ENCODE results near the gene URGCP.
A peak's percentile ranks its signal among the peaks of the same experiment; 100 is the strongest.

URGCP gene

DNA sequence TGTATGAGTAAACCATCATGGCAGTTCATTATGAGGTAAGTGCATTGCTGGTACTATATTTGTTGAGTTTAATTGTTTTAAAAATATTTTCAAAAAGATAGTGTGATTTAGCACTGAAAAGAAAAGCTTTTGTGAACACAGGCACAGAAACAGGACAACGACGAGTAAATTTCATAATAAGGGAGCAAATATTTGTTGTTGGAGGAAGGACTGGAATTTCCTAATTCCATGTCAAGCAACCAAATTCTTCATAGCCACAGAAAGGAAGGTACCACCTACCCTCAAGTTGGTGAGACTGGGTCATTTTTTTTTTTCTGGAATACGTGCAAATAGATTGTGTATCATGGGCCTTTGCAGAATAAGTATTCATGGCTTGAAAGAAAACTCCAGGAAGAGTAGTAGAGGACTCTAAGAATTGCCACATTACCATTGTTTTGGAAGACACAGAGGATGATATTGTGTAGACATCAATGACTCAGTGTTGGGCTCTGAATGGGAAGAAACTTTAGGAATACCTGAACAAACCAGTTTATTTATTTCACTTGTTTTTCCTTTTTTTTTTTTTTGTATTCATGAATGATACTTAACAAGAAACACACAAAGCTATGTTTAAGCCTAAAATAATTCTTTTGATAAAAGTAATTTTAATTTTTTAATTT is 27.6 kb upstream of the URGCP start:
- Mint-ChIP-seq H3K27ac (no peak overlapping the region), H3K27me3 (no peaks in the 10 kb centered on the region), H3K9me3 (no peaks in the 10 kb centered on the region), H3K4me1 (ENCODE audit: low read depth in 2 of 2) (peaks cover 0 to 3% of the 10 kb centered on the region in 2 donors), H3K36me3 (ENCODE audit: insufficient read depth) (no peaks in the 10 kb centered on the region), H3K4me3 (no peak overlapping the region)
- ATAC-seq (replicated peaks) (no peak), DNase-seq (no peak)

DNA sequence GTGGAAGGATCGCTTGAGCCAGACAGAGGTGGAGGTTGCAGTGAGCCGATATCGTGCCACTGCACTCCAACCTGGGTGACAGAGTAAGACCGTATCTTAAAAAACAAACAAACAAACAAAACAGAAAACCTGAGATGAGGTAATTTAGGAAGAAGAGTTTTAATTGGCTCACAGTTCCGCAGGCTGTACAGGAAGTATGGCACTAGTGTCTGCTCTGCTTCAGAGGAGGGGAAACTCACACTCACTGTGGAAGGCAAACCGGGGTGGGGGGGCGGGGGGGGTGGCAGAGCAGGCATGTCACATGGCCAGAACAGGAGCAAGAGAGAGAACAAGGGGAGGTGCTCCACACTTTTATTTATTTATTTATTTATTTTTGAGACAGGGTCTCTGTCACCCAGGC is 24.9 kb upstream of the URGCP start:
- no peak overlapping the region for H3K27ac Mint-ChIP-seq
- no peak for ATAC-seq (replicated peaks)
- H3K4me3 Mint-ChIP-seq = no peak overlapping the region
- no peaks in the 10 kb centered on the region for H3K27me3 Mint-ChIP-seq
- H3K9me3 Mint-ChIP-seq = no peaks in the 10 kb centered on the region
- DNase-seq = no peak
- H3K36me3 Mint-ChIP-seq (ENCODE audit: insufficient read depth) = peaks cover 7% of the 10 kb centered on the region
- H3K4me1 Mint-ChIP-seq (ENCODE audit: low read depth in 2 of 2) = peaks cover 8 to 9% of the 10 kb centered on the region in 2 donors

DNA sequence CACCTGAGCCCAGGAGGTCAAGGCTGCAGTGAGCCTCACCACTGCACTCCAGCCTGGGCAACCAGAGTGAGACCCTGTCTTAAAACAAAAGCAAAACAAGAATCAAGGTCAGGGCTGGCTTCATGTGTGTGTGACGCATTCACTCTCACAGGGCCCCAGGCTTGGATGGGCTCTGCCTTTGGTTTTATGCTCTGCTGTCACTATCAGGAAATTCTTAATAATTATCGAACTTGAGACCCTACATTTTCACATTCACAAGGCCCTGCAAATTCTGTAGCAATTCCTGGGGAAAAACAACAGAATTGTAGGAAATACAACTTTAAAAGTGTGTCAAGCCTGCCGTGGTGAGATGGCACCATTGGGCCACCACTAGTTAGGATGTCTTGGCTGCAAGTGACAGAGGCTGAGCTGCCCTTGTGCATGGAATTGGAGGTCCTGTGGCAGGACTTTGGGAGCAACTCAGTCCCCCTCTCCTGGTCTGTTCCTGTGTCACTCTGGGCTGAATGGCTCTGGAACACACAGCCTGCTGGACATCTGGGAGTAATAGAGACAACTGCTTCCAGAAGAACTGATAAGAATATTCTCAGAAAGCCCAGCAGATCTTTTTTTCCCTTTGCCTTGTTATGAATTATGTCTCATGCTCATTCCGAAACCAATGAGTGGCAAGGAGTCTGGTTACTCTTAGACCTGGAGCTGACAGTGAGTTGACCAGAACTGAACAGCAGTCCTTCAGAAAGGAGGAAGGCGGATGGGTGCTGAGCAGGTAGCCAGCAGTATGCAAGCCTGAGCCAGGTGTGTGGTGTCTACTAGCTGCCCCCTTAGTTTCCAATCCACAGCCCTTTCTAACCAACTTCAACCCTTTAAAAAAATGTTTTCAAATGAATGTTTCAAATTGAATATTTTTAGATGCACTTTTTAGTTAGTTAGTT is 23.4 kb upstream of the URGCP start:
- no peaks in the 10 kb centered on the region for H3K27me3 Mint-ChIP-seq
- no peak overlapping the region for H3K27ac Mint-ChIP-seq
- peaks cover 8 to 14% of the 10 kb centered on the region in 2 donors for H3K4me1 Mint-ChIP-seq (ENCODE audit: low read depth in 2 of 2)
- no peak for ATAC-seq (replicated peaks)
- H3K36me3 Mint-ChIP-seq (ENCODE audit: insufficient read depth) = peaks cover 9% of the 10 kb centered on the region
- DNase-seq = no peak
- no peak overlapping the region for H3K4me3 Mint-ChIP-seq
- no peaks in the 10 kb centered on the region for H3K9me3 Mint-ChIP-seq

DNA sequence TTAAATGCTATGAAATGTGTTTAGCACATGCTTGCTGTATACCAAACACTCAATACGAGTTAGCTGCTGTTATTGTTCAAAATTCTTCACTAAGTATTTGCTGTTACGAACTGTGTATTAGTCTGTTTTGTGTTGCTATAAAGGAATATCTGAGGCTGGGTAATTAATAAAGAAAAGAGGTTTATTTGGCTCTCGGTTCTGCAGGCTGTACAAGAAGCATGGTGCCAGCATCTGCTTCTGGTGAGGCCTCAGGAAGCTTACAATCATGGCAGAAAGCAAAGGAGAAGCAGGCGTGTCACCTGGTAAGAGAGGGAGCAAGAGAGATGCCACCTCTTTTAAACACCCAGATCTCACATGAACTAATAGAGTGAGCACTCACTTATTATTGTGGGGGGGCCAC is 21.4 kb upstream of the URGCP start:
- ATAC-seq (replicated peaks) = no peak
- no peak overlapping the region for H3K4me3 Mint-ChIP-seq
- H3K27me3 Mint-ChIP-seq = no peaks in the 10 kb centered on the region
- no peak overlapping the region for H3K27ac Mint-ChIP-seq
- DNase-seq = no peak
- no peaks in the 10 kb centered on the region for H3K9me3 Mint-ChIP-seq
- H3K36me3 Mint-ChIP-seq (ENCODE audit: insufficient read depth) = peaks cover 9% of the 10 kb centered on the region
- H3K4me1 Mint-ChIP-seq (ENCODE audit: low read depth in 2 of 2) = peaks cover 14 to 18% of the 10 kb centered on the region in 2 donors

DNA sequence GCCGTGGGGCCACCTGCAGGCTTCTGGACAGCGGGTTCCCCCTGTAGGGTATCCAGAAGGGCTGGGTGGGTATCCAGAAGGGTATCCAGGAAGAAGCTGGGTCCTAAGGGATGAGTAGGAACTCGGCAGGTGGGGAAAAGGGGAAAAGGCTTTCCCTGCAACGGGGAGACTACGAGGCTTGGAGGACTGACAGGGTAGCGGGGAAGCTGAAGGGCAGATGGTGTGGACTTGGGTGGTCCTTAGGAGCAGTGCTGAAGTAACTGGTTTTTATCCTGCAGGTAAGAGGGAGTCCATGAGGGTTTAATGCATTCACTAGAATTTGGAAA is 20.4 kb upstream of the URGCP start:
- Mint-ChIP-seq H3K36me3 (ENCODE audit: insufficient read depth) (peaks cover 9% of the 10 kb centered on the region), H3K9me3 (no peaks in the 10 kb centered on the region), H3K27me3 (no peaks in the 10 kb centered on the region), H3K4me3 (peak overlapping the region; percentile 80 to 82), H3K27ac (peak overlapping the region; percentile 90 to 97), H3K4me1 (ENCODE audit: low read depth in 2 of 2) (peaks cover 18 to 21% of the 10 kb centered on the region in 2 donors)
- ATAC-seq (replicated peaks) (peak; percentile 5), DNase-seq (no peak)

DNA sequence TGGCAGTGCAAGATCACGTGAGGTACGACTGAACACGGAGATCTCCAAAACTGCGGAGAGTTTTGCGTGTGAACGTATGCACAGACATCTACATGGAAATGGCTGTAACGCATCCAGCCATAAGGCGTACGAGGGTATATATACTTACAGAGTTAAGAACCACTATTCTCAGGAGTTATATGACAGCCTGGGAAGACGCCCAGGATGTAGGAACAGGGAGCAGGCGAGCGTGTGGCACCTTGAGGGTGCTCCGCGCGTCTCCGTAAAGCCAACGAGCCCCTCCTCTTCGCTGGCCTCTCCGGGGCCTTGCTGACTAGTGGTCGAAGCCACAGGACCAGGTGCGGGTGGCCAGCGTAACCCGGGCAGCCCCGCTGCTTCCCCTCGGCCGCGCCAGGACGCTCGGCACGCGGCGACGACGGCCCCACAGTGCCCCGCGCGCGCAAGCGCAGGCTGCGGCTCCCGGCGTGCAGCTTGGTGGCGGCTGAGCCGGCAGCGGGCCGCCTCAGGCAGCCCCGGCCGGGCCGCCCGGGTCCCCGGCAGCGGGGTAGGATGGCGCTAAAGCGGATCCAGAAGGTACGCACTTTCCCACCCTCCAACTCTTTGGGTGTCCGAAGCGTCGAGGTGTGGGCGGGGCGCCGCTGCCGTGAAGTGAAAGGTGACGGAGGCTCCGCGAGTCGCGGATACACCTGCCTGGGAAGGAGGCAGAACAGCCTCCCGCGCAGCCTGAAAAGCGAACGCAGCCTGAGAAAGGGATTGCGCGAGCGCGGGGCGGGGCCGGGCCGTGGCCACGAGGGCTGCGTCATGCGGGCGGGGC is 19.8 kb upstream of the URGCP start, which contains the start of gene UBE2D4:
Gene UBE2D4 (plus strand): TSS at position 453 of the 814 bp plus-strand sequence. CDS start 97 bp downstream, at position 550.
- peak within 1 kb of the TSS; percentile 90 to 97 for H3K27ac Mint-ChIP-seq
- H3K4me1 Mint-ChIP-seq (ENCODE audit: low read depth in 2 of 2) = peaks cover 17 to 21% of the 10 kb centered on the region in 2 donors
- H3K36me3 Mint-ChIP-seq (ENCODE audit: insufficient read depth) = peaks cover 9% of the 10 kb centered on the region
- no peaks in the 10 kb centered on the region for H3K27me3 Mint-ChIP-seq
- H3K9me3 Mint-ChIP-seq = no peaks in the 10 kb centered on the region
- peak; percentile 90 for ATAC-seq (replicated peaks)
- peak; percentile 83 to 89 (median 84) for DNase-seq
- peak within 1 kb of the TSS; percentile 80 to 82 for H3K4me3 Mint-ChIP-seq

DNA sequence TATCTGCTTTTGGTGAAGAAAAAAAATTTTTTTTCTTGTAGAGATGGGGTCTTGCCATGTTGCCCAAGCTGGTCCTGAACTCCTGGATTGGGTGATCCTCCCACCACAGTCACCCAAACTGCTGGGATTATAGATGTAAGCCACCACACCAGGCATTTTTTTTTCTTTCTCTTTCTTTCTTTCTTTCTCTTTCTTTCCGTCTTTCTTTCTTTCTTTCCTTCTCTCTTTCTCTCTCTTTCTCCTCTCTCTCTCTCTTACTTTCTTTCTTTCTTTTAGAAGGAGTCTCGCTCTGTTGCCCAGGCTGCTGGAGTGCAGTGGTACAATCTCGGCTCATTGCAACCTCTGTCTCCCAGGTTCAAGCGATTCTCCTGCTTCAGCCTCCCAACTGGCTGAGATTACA is 16.3 kb upstream of the URGCP start:
- H3K4me1 Mint-ChIP-seq (ENCODE audit: low read depth in 2 of 2) = peaks cover 16 to 22% of the 10 kb centered on the region in 2 donors
- no peak overlapping the region for H3K4me3 Mint-ChIP-seq
- no peaks in the 10 kb centered on the region for H3K9me3 Mint-ChIP-seq
- H3K36me3 Mint-ChIP-seq (ENCODE audit: insufficient read depth) = peaks cover 5% of the 10 kb centered on the region
- DNase-seq = no peak
- H3K27ac Mint-ChIP-seq = no peak overlapping the region
- ATAC-seq (replicated peaks) = no peak
- H3K27me3 Mint-ChIP-seq = no peaks in the 10 kb centered on the region

DNA sequence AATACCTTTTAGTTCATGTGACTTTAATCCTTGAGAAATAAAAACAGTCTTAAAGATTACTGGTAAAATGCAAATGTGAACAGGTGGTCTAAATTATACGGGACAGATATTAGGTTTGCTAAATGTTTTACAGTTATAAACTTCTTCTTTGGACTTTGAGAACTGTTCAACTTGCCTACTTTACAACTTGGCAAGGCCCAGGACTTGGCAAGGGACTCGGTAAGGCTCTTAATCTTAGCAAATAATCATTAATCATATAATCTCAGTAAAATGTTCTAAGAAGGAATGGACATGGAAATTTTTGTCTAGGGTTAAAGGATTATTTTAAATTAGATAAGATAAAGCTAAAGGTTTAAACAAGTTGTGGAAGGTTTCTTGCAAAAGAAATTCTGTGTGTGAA is 15.0 kb upstream of the URGCP start:
- Mint-ChIP-seq H3K36me3 (ENCODE audit: insufficient read depth) (peaks cover 2% of the 10 kb centered on the region), H3K27me3 (no peaks in the 10 kb centered on the region), H3K4me1 (ENCODE audit: low read depth in 2 of 2) (peaks cover 10 to 17% of the 10 kb centered on the region in 2 donors), H3K9me3 (no peaks in the 10 kb centered on the region), H3K4me3 (no peak overlapping the region), H3K27ac (no peak overlapping the region)
- DNase-seq (no peak), ATAC-seq (replicated peaks) (no peak)

DNA sequence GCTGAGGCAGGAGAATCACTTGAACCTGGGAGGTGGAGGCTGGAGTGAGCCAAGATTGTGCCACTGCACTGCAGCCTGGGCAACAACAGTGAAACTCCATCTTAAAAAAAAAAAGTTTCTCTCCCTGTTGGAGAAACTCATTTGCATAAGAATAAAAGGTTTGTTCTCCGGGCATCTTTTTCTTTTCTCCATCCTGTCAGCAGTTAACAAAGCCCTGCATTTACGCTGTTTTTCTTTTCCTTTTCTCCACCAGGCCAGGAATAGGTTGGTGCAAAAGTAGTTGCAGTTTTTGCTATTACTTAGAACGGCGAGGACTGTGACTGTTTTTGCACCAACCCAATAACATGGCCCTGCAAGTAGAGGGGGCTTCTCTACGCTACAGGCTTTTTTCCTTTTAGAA is 9.5 kb upstream of the URGCP start:
- Mint-ChIP-seq H3K27me3 (no peaks in the 10 kb centered on the region), H3K4me1 (ENCODE audit: low read depth in 2 of 2) (peaks cover 0 to 4% of the 10 kb centered on the region in 2 donors), H3K27ac (no peak overlapping the region), H3K4me3 (no peak overlapping the region), H3K9me3 (no peaks in the 10 kb centered on the region), H3K36me3 (ENCODE audit: insufficient read depth) (no peaks in the 10 kb centered on the region)
- ATAC-seq (replicated peaks) = no peak
- no peak for DNase-seq

DNA sequence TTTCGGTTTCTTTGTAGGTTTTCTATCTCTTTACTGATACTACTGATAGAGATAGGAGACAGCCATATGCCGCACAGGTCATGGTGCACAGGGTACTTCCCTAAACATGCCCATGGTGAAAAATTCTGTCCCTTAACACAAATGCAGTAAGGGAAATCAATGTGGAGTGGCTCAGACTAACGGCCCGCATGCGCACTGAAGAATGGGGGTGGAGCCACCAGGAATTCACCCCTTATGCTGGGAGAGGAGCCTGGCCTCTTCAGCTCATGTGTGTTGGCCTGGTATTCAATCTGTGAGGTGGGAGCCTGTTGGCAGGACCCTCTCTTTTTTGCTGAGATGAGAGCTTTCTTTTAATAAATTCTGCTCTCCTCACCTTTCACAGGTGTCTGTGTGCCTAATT is 8.4 kb upstream of the URGCP start:
- DNase-seq (no peak), ATAC-seq (replicated peaks) (no peak)
- H3K4me1 Mint-ChIP-seq (ENCODE audit: low read depth in 2 of 2) = no peaks in the 10 kb centered on the region
- H3K9me3 Mint-ChIP-seq = no peaks in the 10 kb centered on the region
- no peaks in the 10 kb centered on the region for H3K36me3 Mint-ChIP-seq (ENCODE audit: insufficient read depth)
- no peak overlapping the region for H3K4me3 Mint-ChIP-seq
- H3K27me3 Mint-ChIP-seq = no peaks in the 10 kb centered on the region
- H3K27ac Mint-ChIP-seq = no peak overlapping the region

DNA sequence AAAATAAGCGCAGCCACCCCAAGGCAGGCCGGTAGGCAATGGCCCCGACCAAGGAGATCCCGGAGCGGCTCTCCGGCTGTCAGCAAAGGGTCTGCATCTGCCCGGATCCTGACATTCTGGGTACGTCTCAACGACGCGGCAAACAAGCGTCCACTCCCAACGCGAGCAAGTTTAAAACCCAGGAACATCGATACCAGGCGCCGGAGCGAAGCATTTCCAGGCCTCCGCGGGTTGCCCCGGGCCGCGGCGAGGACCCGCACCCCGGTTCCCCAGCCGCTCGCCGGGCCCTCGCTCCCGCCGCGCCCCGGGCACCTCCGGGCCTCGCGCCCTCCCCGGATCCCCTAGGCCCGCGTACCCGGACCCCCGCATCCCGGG is 453 bp downstream of the URGCP start:
- Mint-ChIP-seq H3K27ac (peak overlapping the region; percentile 93), H3K27me3 (no peaks in the 10 kb centered on the region), H3K4me3 (peak overlapping the region; percentile 93 to 96), H3K4me1 (ENCODE audit: low read depth in 2 of 2) (peaks cover 27 to 37% of the 10 kb centered on the region in 2 donors), H3K9me3 (no peaks in the 10 kb centered on the region), H3K36me3 (ENCODE audit: insufficient read depth) (peaks cover 5% of the 10 kb centered on the region)
- DNase-seq (peak; percentile 3 to 22 (median 8)), ATAC-seq (replicated peaks) (peak; percentile 41)

DNA sequence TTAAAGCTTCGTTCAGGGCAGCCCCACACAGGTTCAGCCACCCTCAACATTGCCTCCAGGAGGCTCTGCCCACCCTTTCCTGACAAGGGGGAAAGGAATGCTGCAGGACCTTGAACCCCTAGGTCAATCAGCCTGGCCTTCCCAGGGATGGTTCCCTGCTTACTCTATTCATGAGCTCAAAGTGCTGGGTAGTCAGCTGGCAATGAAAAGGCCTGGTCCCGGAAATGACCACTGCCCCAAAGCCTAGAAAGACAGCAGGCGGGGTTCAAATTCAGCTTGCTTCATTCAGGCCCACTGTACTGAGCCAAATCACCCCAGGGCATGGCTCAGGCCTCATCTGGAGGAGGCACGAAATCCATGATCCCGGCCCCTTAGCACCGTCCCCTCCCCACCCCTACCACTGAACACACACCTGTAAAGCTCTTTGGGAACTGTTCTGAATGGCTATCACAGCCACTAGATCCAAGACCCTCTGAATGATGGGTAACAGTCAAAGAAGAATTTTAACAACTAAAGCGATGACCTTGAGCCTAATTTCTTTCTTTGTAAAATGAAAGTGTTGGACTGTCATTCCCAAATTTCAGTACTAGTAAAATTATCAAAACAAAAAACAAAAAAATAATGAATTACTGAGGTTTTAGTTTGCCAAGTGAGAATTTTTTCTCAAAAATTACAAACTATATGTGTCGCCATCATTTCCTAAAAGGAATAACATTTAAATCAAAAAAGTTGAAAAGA is 1.0 kb downstream of the URGCP start:
- H3K9me3 Mint-ChIP-seq = no peaks in the 10 kb centered on the region

More for the DNA sequence above, 1.0 kb downstream of the URGCP start:
- Mint-ChIP-seq H3K36me3 (ENCODE audit: insufficient read depth) (peaks cover 5% of the 10 kb centered on the region), H3K27ac (peak overlapping the region; percentile 93), H3K4me3 (peak overlapping the region; percentile 93 to 96), H3K27me3 (no peaks in the 10 kb centered on the region), H3K4me1 (ENCODE audit: low read depth in 2 of 2) (peaks cover 27 to 37% of the 10 kb centered on the region in 2 donors)
- no peak for DNase-seq
- ATAC-seq (replicated peaks) = no peak

Measured in effector memory CD8-positive, alpha-beta T cell (primary cell).